ENCODE measurements around the gene TGM5. TPM values are rescaled to one million over a fixed set of nuclear protein-coding genes. Genes with fewer than 3 reads are reported as not detected.
A peak's percentile ranks its signal among the peaks of the same experiment; 100 is the strongest.

TGM5 gene
- total and polyA plus RNA-seq, 2 donors from 2014 or later: not detected

DNA sequence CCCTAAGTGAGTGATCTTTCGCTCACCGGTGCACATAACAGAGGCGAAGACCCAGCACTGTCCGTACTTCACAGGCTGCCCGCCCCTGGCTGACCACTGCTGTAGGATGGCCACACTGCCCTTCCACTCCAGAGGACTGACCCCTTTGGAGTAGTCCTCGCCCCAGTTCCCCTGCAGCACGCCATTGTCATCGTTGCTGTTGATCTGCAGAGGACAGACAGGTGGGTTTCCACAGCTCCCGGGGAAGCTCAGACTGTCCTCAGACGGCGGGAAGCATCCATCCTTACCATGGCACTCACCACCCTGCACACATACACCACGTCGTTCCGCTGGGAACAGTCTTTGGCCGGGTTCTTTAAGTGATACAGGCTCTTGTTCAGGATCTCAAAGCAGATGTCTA lies 20.5 kb upstream of the TGM5 start:
- TF ChIP-seq, protein P1, sequence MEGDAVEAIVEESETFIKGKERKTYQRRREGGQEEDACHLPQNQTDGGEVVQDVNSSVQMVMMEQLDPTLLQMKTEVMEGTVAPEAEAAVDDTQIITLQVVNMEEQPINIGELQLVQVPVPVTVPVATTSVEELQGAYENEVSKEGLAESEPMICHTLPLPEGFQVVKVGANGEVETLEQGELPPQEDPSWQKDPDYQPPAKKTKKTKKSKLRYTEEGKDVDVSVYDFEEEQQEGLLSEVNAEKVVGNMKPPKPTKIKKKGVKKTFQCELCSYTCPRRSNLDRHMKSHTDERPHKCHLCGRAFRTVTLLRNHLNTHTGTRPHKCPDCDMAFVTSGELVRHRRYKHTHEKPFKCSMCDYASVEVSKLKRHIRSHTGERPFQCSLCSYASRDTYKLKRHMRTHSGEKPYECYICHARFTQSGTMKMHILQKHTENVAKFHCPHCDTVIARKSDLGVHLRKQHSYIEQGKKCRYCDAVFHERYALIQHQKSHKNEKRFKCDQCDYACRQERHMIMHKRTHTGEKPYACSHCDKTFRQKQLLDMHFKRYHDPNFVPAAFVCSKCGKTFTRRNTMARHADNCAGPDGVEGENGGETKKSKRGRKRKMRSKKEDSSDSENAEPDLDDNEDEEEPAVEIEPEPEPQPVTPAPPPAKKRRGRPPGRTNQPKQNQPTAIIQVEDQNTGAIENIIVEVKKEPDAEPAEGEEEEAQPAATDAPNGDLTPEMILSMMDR (IDR thresholded peaks at IDR 0.05; ENCODE audit: borderline replicate concordance, extremely low read depth, insufficient read depth): no peak
- peaks cover 2% of the 10 kb centered on the region for H3K27me3 ChIP-seq (ENCODE audit: control insufficient read depth, insufficient read depth, low read length)
- H3K4me1 ChIP-seq (ENCODE audit: control insufficient read depth in 2 of 3, insufficient read depth in 2 of 3, low read depth in 1 of 3, low read length in 3 of 3): no peaks in the 10 kb centered on the region
- FAIRE-seq (no peak), DNase-seq (peak in 1 of 5 donors; percentile 43)
- no peaks in the 10 kb centered on the region for H3K36me3 ChIP-seq (ENCODE audit: control insufficient read depth in 2 of 3, insufficient read depth in 3 of 3, low read length in 3 of 3)
- H3K9me3 ChIP-seq (ENCODE audit: control insufficient read depth in 2 of 3, insufficient read depth in 1 of 3, low read length in 3 of 3): no peaks in the 10 kb centered on the region
- no peak overlapping the region for H3K27ac ChIP-seq (ENCODE audit: low read depth in 2 of 2, low read length in 2 of 2)
- no peak overlapping the region for H3K4me3 ChIP-seq (ENCODE audit: low read length in 3 of 3)
- intact Hi-C loops (cut with DNase I): loop anchor here (10.0 kb wide), 1 partner anchor 62 kb away; the partner anchor contains the start of gene EPB42
- H3K9ac ChIP-seq (ENCODE audit: low read length in 3 of 3): no peak overlapping the region

DNA sequence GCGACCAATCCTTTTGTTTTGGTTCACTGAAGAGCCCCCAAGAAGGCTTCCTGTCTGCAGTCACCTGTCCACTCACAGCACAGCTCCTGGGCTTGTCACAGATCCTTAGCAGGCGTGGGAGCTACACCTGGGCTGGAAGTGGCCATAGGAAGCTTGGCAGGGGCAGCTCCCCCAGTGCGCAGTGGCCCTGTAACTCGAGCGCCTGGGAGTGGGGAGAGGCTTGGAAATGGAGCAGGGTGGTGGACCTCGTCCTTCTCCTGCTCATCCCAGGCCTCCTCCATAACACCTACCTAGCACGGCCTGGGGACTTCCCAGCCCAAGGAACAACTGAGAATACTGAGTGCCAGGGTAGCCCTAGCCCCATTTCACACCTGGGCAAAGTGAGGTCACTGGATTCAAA lies 19.3 kb upstream of the TGM5 start:
- Histone ChIP-seq H3K9me3 (ENCODE audit: control insufficient read depth in 2 of 3, insufficient read depth in 1 of 3, low read length in 3 of 3) (no peaks in the 10 kb centered on the region), H3K36me3 (ENCODE audit: control insufficient read depth in 2 of 3, insufficient read depth in 3 of 3, low read length in 3 of 3) (no peaks in the 10 kb centered on the region), H3K27ac (ENCODE audit: low read depth in 2 of 2, low read length in 2 of 2) (no peak overlapping the region), H3K9ac (ENCODE audit: low read length in 3 of 3) (no peak overlapping the region), H3K27me3 (ENCODE audit: control insufficient read depth, insufficient read depth, low read length) (no peaks in the 10 kb centered on the region), H3K4me1 (ENCODE audit: control insufficient read depth in 2 of 3, insufficient read depth in 2 of 3, low read depth in 1 of 3, low read length in 3 of 3) (no peaks in the 10 kb centered on the region), H3K4me3 (ENCODE audit: low read length in 3 of 3) (no peak overlapping the region)
- peak in 1 of 5 donors; percentile 45 for DNase-seq
- TF ChIP-seq, protein P1 (IDR thresholded peaks at IDR 0.05; ENCODE audit: borderline replicate concordance, extremely low read depth, insufficient read depth): no peak
- intact Hi-C loops (cut with DNase I): loop anchor here (10.0 kb wide), 1 partner anchor 61 kb away; the partner anchor contains the start of gene EPB42
- no peak for FAIRE-seq

DNA sequence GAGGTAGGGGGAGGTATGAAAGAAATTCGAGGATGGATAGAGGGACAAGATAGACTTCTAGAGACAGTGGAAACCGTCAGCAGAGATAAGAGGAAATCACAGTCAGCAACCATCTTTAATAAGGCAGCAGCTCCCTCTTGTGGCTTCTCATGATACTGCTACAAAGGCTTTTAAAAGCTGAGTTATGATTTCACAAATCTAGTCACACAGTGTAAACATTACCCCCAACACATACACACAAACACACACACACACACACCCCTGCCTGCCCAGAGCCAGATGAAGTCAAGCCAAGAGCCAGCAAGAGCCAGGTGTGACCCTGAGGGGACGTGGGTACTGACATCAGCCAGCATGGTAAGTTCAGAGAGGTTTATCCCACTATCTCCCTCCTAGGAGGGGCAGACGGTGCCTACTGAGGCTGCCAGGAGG lies 18.9 kb upstream of the TGM5 start:
- Histone ChIP-seq H3K4me3 (ENCODE audit: low read length in 3 of 3) (no peak overlapping the region), H3K4me1 (ENCODE audit: control insufficient read depth in 2 of 3, insufficient read depth in 2 of 3, low read depth in 1 of 3, low read length in 3 of 3) (no peaks in the 10 kb centered on the region), H3K9ac (ENCODE audit: low read length in 3 of 3) (no peak overlapping the region), H3K9me3 (ENCODE audit: control insufficient read depth in 2 of 3, insufficient read depth in 1 of 3, low read length in 3 of 3) (no peaks in the 10 kb centered on the region), H3K36me3 (ENCODE audit: control insufficient read depth in 2 of 3, insufficient read depth in 3 of 3, low read length in 3 of 3) (no peaks in the 10 kb centered on the region), H3K27ac (ENCODE audit: low read depth in 2 of 2, low read length in 2 of 2) (no peak overlapping the region), H3K27me3 (ENCODE audit: control insufficient read depth, insufficient read depth, low read length) (no peaks in the 10 kb centered on the region)
- FAIRE-seq (no peak), DNase-seq (peak; percentile 26 to 76 (median 44))
- TF ChIP-seq, protein P1 (IDR thresholded peaks at IDR 0.05; ENCODE audit: borderline replicate concordance, extremely low read depth, insufficient read depth): peak; percentile 88
- intact Hi-C loops (cut with DNase I): loop anchor here (10.0 kb wide), 1 partner anchor 61 kb away; the partner anchor contains the start of gene EPB42

DNA sequence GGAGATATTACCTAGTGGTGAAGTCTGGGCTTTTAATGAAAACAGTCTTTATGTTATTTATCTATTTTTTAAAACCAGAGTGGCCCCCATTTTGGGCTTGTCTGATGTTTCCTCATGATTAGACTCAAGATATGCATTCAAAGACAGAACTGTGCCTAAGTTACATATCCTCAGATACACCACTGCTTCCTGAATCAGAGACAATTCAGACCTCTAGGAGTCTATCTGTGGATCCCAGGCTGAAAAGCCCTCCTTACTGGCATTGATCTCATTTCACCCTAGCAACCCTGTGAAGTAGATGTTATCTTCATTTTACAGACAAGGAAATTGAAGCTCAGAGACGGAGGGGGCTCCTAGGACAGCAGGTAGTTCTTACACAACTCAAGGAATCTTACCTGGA lies 16.8 kb upstream of the TGM5 start:
- intact Hi-C loops (cut with DNase I): loop anchor here (10.0 kb wide), 1 partner anchor 59 kb away; the partner anchor contains the start of gene EPB42
- Histone ChIP-seq H3K27ac (ENCODE audit: low read depth in 2 of 2, low read length in 2 of 2) (no peak overlapping the region), H3K9me3 (ENCODE audit: control insufficient read depth in 2 of 3, insufficient read depth in 1 of 3, low read length in 3 of 3) (no peaks in the 10 kb centered on the region), H3K4me1 (ENCODE audit: control insufficient read depth in 2 of 3, insufficient read depth in 2 of 3, low read depth in 1 of 3, low read length in 3 of 3) (no peaks in the 10 kb centered on the region), H3K4me3 (ENCODE audit: low read length in 3 of 3) (no peak overlapping the region), H3K9ac (ENCODE audit: low read length in 3 of 3) (no peak overlapping the region), H3K36me3 (ENCODE audit: control insufficient read depth in 2 of 3, insufficient read depth in 3 of 3, low read length in 3 of 3) (no peaks in the 10 kb centered on the region), H3K27me3 (ENCODE audit: control insufficient read depth, insufficient read depth, low read length) (no peaks in the 10 kb centered on the region)
- DNase-seq: no peak
- FAIRE-seq: no peak
- TF ChIP-seq, protein P1 (IDR thresholded peaks at IDR 0.05; ENCODE audit: borderline replicate concordance, extremely low read depth, insufficient read depth): no peak

Measured in kidney (tissue), 14 donors.